Progenitor cell of endocrine pancreas (in vitro differentiated cells): ENCODE results near the gene KCTD14. TPM values are rescaled to one million over a fixed set of nuclear protein-coding genes. Genes with fewer than 3 reads are reported as not detected.

ENCODE experiments used
- DNase-seq: peaks from one replicate; pipeline ENCODE4 v3.0.0; 2021; ENCODE audit warnings: low spot score; ENCODE audit not compliant: unreplicated experiment
- H3K27ac Mint-ChIP-seq: 2 replicates; pipeline ENCODE4 v1.8.0; 2021; ENCODE audit warnings: mild to moderate bottlenecking, moderate library complexity, mixed read lengths
- H3K27me3 Mint-ChIP-seq: 2 replicates; pipeline ENCODE4 v1.8.0; 2021; ENCODE audit warnings: mixed read lengths
- H3K36me3 Mint-ChIP-seq: 2 replicates; pipeline ENCODE4 v1.8.0; 2022; ENCODE audit warnings: mixed read lengths; ENCODE audit not compliant: insufficient read depth
- H3K4me1 Mint-ChIP-seq: 2 replicates; pipeline ENCODE4 v1.8.0; 2021; ENCODE audit warnings: low read depth, mixed read lengths
- H3K4me3 Mint-ChIP-seq: 2 replicates; pipeline ENCODE4 v1.8.0; 2021; ENCODE audit warnings: low read depth, mild to moderate bottlenecking, moderate library complexity, mixed read lengths
- H3K9me3 Mint-ChIP-seq: 2 replicates; pipeline ENCODE4 v1.8.0; 2021; ENCODE audit warnings: low read depth, mixed read lengths
- CTCF ChIP-seq: fragments of 200-600 bp; sonication (generic); IDR thresholded peaks from one replicate; pipeline ENCODE4 v1.5.0; 2021; ENCODE audit warnings: antibody characterized with exemption, mild to moderate bottlenecking; ENCODE audit not compliant: unreplicated experiment
- total RNA-seq: library from RNA; stranded (reverse); gene quantifications from 2 replicates; pipeline ENCODE4 v1.2.1, GENCODE V29; 2021

The KCTD14 gene
- total RNA-seq, 1 donor from 2014 or later = 5.4 TPM

GRCh38 chr11:77967121-77967520 lies 56.0 kb downstream of the KCTD14 start:
- Mint-ChIP-seq H3K4me1 (no peaks in the 10 kb centered on the region), H3K27ac (no peak overlapping the region), H3K4me3 (no peak overlapping the region), H3K9me3 (no peaks in the 10 kb centered on the region), H3K27me3 (no peaks in the 10 kb centered on the region), H3K36me3 (peaks cover 11% of the 10 kb centered on the region)
- TF ChIP-seq CTCF = no peak
- DNase-seq = no peak

- Mint-ChIP-seq H3K36me3 (peaks cover 11% of the 10 kb centered on the region), H3K27ac (no peak overlapping the region), H3K4me3 (no peak overlapping the region), H3K27me3 (no peaks in the 10 kb centered on the region), H3K4me1 (no peaks in the 10 kb centered on the region), H3K9me3 (no peaks in the 10 kb centered on the region)
- DNase-seq = no peak
- TF ChIP-seq CTCF = no peak
Observed at GRCh38 chr11:77966338-77966737, 56.7 kb downstream of the KCTD14 start.

Other genes with a start within 250 kb of the KCTD14 start
- gene RSF1, start 202.6 kb downstream of the KCTD14 start, total RNA-seq = 88.0 and 91.8 TPM in 2 replicates
- 20.4 TPM in 2 replicates for gene AAMDC, start 202.1 kb downstream of the KCTD14 start, total RNA-seq
- gene INTS4, start 28.6 kb downstream of the KCTD14 start, total RNA-seq = 46.3 and 52.5 TPM in 2 replicates
- not detected in 2 replicates for gene THRSP, start 40.6 kb upstream of the KCTD14 start, total RNA-seq
- gene NDUFC2, start 56.6 kb upstream of the KCTD14 start, total RNA-seq = 177 TPM in 2 replicates
- 60.4 and 61.0 TPM in 2 replicates for gene ALG8, start 116.3 kb upstream of the KCTD14 start, total RNA-seq
- gene KCTD21, start 165.3 kb upstream of the KCTD14 start, total RNA-seq = 7.4 and 10.1 TPM in 2 replicates
- 14.7 and 16.5 TPM in 2 replicates for gene USP35, start 165.6 kb upstream of the KCTD14 start, total RNA-seq